GM12801 (cell line): ENCODE measurements around the gene RNFT2.

ENCODE experiments used
- TF ChIP-seq, protein P1 (sequence below): IDR thresholded peaks from one replicate; pipeline ENCODE4 v1.5.1; 2011; ENCODE audit warnings: control low read depth; ENCODE audit not compliant: insufficient read length; ENCODE audit errors: extremely low read depth

Gene RNFT2

DNA sequence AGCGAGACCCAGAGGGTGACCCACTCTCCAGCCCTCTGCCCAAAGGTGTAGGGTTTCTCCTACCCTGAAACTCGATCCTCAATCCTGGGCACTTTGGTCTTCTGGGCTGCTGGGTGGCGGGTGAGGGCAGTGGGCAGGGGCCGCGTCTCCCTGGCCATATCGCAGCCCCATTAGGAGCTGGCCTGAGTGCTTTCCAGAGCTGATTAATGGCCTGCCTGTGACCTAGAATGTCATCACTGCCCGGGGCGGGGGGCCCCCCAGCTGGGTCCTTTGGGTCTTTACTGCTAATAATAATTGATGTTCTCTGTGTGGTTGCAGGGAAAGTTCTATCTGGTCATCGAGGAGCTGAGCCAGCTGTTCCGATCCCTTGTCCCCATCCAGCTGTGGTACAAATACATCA is 95.4 kb downstream of the RNFT2 start:
- TF ChIP-seq, protein P1, sequence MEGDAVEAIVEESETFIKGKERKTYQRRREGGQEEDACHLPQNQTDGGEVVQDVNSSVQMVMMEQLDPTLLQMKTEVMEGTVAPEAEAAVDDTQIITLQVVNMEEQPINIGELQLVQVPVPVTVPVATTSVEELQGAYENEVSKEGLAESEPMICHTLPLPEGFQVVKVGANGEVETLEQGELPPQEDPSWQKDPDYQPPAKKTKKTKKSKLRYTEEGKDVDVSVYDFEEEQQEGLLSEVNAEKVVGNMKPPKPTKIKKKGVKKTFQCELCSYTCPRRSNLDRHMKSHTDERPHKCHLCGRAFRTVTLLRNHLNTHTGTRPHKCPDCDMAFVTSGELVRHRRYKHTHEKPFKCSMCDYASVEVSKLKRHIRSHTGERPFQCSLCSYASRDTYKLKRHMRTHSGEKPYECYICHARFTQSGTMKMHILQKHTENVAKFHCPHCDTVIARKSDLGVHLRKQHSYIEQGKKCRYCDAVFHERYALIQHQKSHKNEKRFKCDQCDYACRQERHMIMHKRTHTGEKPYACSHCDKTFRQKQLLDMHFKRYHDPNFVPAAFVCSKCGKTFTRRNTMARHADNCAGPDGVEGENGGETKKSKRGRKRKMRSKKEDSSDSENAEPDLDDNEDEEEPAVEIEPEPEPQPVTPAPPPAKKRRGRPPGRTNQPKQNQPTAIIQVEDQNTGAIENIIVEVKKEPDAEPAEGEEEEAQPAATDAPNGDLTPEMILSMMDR = no peak

DNA sequence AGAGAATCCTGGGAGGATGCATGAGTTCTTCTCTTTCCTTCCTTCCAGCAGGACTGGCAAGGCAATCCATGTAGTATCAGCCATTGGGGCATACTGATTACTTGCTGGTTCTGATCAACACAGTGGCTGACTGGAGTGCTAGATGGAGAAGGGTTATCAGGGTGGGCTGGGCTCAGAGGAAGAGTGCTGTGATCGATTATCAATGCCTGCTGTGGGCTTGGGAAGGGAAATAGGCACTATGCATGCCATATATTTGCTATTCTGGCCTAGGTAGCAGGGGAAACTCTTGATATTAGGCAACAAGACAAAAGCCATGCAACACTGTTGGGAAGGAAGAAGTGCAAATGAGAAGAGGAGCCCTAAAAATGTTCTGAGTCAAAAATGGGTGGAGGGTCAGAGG is 97.4 kb downstream of the RNFT2 start:
- TF ChIP-seq, protein P1 = no peak

DNA sequence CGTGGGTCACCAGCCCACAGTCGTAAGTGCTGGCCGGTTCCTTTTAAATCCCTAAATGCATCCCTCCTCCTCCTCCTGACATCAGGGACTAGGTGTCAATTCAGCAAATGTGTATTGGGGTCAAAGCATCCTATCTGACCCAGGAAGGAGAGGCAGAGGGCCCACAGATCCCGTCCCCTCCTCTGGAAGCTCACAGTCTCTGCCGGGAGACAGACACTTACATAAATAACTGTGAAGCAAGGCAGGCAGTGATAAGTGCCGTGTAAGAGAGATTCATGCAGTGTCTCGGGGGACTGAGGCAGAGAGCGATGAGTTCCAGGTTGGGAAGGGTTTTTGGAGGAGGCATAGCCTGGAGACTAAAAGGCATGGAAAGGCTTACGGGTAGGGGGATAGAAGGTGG is 99.0 kb downstream of the RNFT2 start:
- TF ChIP-seq, protein P1 = no peak

DNA sequence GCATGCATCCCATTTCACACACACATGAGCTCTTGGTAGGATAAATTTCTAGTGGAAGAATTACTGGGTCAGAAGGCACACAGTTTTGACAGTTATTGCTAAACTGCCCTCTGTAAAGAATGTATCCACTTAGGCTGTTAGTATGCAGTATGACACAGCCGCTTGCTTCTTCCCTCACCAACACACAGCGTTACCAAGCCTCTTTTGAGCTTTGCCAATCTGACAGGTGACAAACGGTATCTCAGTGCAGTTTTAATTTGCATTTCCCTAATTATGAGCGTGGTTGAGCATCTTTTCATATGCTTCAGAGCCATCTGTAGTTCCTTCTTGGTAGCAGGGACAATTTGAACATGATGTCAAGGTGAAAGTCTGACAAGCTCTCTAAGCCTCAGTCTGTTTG is 100.2 kb downstream of the RNFT2 start:
- TF ChIP-seq, protein P1 = no peak

DNA sequence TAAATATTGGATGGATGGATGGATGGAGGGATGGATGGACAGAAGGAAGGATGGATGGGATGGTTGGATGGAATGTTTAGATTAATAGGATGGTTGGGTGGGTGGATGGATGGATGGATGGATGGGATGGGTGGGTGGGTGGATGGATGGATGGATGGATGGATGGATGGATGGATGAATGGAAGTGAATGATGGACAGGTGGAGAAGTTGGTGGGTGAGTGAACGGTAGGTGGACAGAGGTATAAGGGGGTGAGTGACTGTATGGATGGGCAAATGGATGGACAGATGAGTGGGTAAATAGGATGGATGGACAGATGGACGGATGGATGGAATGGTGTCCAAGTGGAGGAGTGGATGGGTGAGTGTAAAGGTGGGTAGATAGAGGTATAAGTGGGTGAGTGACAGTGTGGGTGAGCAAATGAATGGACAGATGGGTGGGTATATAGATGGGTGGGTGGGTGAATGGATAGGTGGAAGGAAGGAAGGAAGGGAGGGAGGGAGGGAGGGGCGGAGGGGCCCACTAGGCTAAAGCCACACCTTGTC is 101.2 kb downstream of the RNFT2 start:
- TF ChIP-seq, protein P1 = no peak

DNA sequence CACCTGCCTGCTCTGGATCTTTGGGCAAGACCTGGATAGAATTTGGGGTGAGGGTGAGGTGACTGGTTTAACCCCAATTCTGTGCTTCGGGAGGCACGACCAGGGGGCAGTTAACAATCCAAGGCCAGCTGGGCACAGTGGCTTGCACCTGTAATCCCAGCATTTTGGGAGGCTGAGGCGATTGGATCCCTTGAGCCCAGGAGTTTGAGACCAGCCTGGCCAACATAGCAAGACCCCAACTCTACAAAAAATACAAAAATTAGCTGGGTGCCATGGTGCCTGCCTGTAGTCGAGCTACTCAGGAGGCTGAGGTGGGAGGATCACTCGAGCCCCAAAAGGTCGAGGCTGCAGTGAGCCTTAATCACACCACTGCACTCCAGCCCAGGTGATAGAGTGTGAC is 105.0 kb downstream of the RNFT2 start:
- TF ChIP-seq, protein P1 = no peak

DNA sequence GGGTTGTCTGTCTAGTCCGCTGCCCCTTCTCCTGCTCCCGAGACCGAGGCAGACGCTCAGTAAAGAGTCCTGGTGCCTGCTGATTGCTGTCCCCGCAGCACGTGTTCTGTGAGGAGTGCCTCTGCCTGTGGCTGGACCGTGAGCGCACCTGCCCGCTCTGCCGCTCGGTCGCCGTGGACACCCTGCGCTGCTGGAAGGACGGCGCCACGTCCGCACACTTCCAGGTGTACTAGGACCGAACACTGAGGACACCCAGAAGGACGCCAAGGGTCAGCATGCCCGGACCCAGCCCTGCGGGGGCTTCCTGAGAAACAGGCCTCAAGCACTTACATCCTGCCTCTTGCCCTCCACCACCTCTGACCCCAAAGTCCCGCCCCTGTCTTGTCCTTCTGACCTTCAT is 111.1 kb downstream of the RNFT2 start:
- TF ChIP-seq, protein P1 = no peak
